ENCODE results near the gene TRPV4.

- no peak for TF ChIP-seq EZH2 (IDR thresholded peaks at IDR 0.05; ENCODE audit: borderline replicate concordance, low read depth, low read length, severe bottlenecking)
- no peak for TF ChIP-seq MYC (IDR thresholded peaks at IDR 0.05; ENCODE audit: low read depth, low read length)
- no peak for TF ChIP-seq MAX (IDR thresholded peaks at IDR 0.05; ENCODE audit: insufficient read depth, insufficient read length)
- TF ChIP-seq CTCF (IDR thresholded peaks at IDR 0.05; ENCODE audit: extremely low read depth in 1 of 2, insufficient read depth in 1 of 2, low read depth in 1 of 2, low read length in 2 of 2): no peak
- no peak for TF ChIP-seq POLR2A (IDR thresholded peaks at IDR 0.05; ENCODE audit: low read depth, low read length)
- no peak for TF ChIP-seq FOS (IDR thresholded peaks at IDR 0.05; ENCODE audit: borderline replicate concordance, insufficient read depth, low read length)
- TF ChIP-seq POLR2AphosphoS5 (IDR thresholded peaks at IDR 0.05; ENCODE audit: insufficient read depth, low read depth, low read length): no peak
- no peak for TF ChIP-seq JUN (IDR thresholded peaks at IDR 0.05; ENCODE audit: borderline replicate concordance, insufficient read depth, insufficient read length, low read depth)
Observed at GRCh38 chr12:109802828-109803227, 30.4 kb downstream of the TRPV4 start.

All from endothelial cell of umbilical vein (primary cell).